Stimulated activated CD8-positive, alpha-beta memory T cell treated with anti-CD3 and anti-CD28 coated beads, Interleukin-4, amount 100 ng/mL, for 48 hours (primary cell): Measurements from ENCODE around the gene SAP30L.

ENCODE experiments used
- DNase-seq: peaks from one replicate; pipeline ENCODE4 v3.0.0-alpha.2; 2020

Gene SAP30L

GRCh38 chr5:154422298-154422697 lies 23.5 kb upstream of the SAP30L start:
- no peak for DNase-seq

- DNase-seq, result no peak
Measured at GRCh38 chr5:154428208-154428607, 17.6 kb upstream of the SAP30L start.

- no peak for DNase-seq
Measured at GRCh38 chr5:154429341-154429740, 16.5 kb upstream of the SAP30L start.

GRCh38 chr5:154430466-154430865 lies 15.3 kb upstream of the SAP30L start:
- DNase-seq, result no peak

GRCh38 chr5:154430961-154431630 lies 14.7 kb upstream of the SAP30L start:
- no peak for DNase-seq

- DNase-seq, result no peak
Measured at GRCh38 chr5:154435226-154435625, 10.6 kb upstream of the SAP30L start.

- DNase-seq, result no peak
Measured at GRCh38 chr5:154437281-154437965, 8.4 kb upstream of the SAP30L start.

- DNase-seq, result no peak
Measured at GRCh38 chr5:154440540-154440939, 5.3 kb upstream of the SAP30L start.

GRCh38 chr5:154442801-154443200 lies 3.0 kb upstream of the SAP30L start:
- no peak for DNase-seq

- peak; percentile 31 for DNase-seq
Measured at GRCh38 chr5:154444556-154445421, 1.0 kb upstream of the SAP30L start.

- DNase-seq, result peak; percentile 63
Measured at GRCh38 chr5:154446195-154447088, 645 bp downstream of the SAP30L start.

- DNase-seq, result no peak
Measured at GRCh38 chr5:154447089-154447725, 1.4 kb downstream of the SAP30L start.

GRCh38 chr5:154449786-154450185 lies 4.0 kb downstream of the SAP30L start:
- no peak for DNase-seq

- no peak for DNase-seq
Measured at GRCh38 chr5:154451957-154452356, 6.2 kb downstream of the SAP30L start.

GRCh38 chr5:154455585-154455984 lies 9.8 kb downstream of the SAP30L start:
- DNase-seq, result no peak

- no peak for DNase-seq
Measured at GRCh38 chr5:154456540-154456939, 10.7 kb downstream of the SAP30L start.

- DNase-seq, result no peak
Measured at GRCh38 chr5:154459015-154459414, 13.2 kb downstream of the SAP30L start.

- no peak for DNase-seq
Measured at GRCh38 chr5:154460172-154460571, 14.4 kb downstream of the SAP30L start.

GRCh38 chr5:154461531-154461930 lies 15.7 kb downstream of the SAP30L start:
- no peak for DNase-seq

GRCh38 chr5:154464438-154464837 lies 18.6 kb downstream of the SAP30L start:
- no peak for DNase-seq

GRCh38 chr5:154465169-154465568 lies 19.4 kb downstream of the SAP30L start:
- no peak for DNase-seq

- DNase-seq, result no peak
Measured at GRCh38 chr5:154466147-154466546, 20.4 kb downstream of the SAP30L start.
